ENCODE results near the gene TMEM220. TPM values are rescaled to one million over a fixed set of nuclear protein-coding genes. Genes with fewer than 3 reads are reported as not detected.

Gene TMEM220
- total RNA-seq, 1 donor from 2014 or later: 5.1 TPM

- DNase-seq (ENCODE audit: low read depth, low spot score): no peak
- H3K9me3 Mint-ChIP-seq: no peaks in the 10 kb centered on the region
- no peaks in the 10 kb centered on the region for H3K36me3 Mint-ChIP-seq (ENCODE audit: low read depth)
- H3K4me3 Mint-ChIP-seq: no peak overlapping the region
- H3K4me1 Mint-ChIP-seq: peaks cover 28% of the 10 kb centered on the region
- peak overlapping the region; percentile 86 for H3K27ac Mint-ChIP-seq (ENCODE audit: unreplicated experiment)
- TF ChIP-seq CTCF (conservative IDR thresholded peaks at IDR 0.05): no peak
- peaks cover 21% of the 10 kb centered on the region for H3K27me3 Mint-ChIP-seq (ENCODE audit: low read depth)
These were observed 25.2 kb upstream of the TMEM220 start for GRCh38 chr17:10754861-10755591.

GRCh38 chr17:10754109-10754508 is 24.3 kb upstream of the TMEM220 start:
- peak; percentile 53 for TF ChIP-seq CTCF (conservative IDR thresholded peaks at IDR 0.05)
- Mint-ChIP-seq H3K4me1 (peaks cover 31% of the 10 kb centered on the region), H3K27ac (ENCODE audit: unreplicated experiment) (no peak overlapping the region), H3K9me3 (no peaks in the 10 kb centered on the region), H3K27me3 (ENCODE audit: low read depth) (peaks cover 21% of the 10 kb centered on the region), H3K36me3 (ENCODE audit: low read depth) (no peaks in the 10 kb centered on the region), H3K4me3 (no peak overlapping the region)
- DNase-seq (ENCODE audit: low read depth, low spot score): peak; percentile 34

GRCh38 chr17:10752696-10753095 is 22.9 kb upstream of the TMEM220 start:
- no peak for TF ChIP-seq CTCF (conservative IDR thresholded peaks at IDR 0.05)
- DNase-seq (ENCODE audit: low read depth, low spot score): no peak
- H3K4me1 Mint-ChIP-seq: peaks cover 34% of the 10 kb centered on the region
- no peaks in the 10 kb centered on the region for H3K36me3 Mint-ChIP-seq (ENCODE audit: low read depth)
- H3K4me3 Mint-ChIP-seq: no peak overlapping the region
- no peak overlapping the region for H3K27ac Mint-ChIP-seq (ENCODE audit: unreplicated experiment)
- H3K9me3 Mint-ChIP-seq: no peaks in the 10 kb centered on the region
- peaks cover 21% of the 10 kb centered on the region for H3K27me3 Mint-ChIP-seq (ENCODE audit: low read depth)

- H3K27me3 Mint-ChIP-seq (ENCODE audit: low read depth): peaks cover 20% of the 10 kb centered on the region
- H3K4me3 Mint-ChIP-seq: no peak overlapping the region
- no peak for TF ChIP-seq CTCF (conservative IDR thresholded peaks at IDR 0.05)
- H3K9me3 Mint-ChIP-seq: no peaks in the 10 kb centered on the region
- no peak overlapping the region for H3K27ac Mint-ChIP-seq (ENCODE audit: unreplicated experiment)
- peaks cover 32% of the 10 kb centered on the region for H3K4me1 Mint-ChIP-seq
- H3K36me3 Mint-ChIP-seq (ENCODE audit: low read depth): no peaks in the 10 kb centered on the region
- DNase-seq (ENCODE audit: low read depth, low spot score): no peak
These were observed 21.7 kb upstream of the TMEM220 start for GRCh38 chr17:10751563-10751962.

GRCh38 chr17:10750210-10750609 is 20.4 kb upstream of the TMEM220 start:
- Mint-ChIP-seq H3K27ac (ENCODE audit: unreplicated experiment) (no peak overlapping the region), H3K4me1 (peaks cover 24% of the 10 kb centered on the region), H3K36me3 (ENCODE audit: low read depth) (no peaks in the 10 kb centered on the region), H3K27me3 (ENCODE audit: low read depth) (peaks cover 7% of the 10 kb centered on the region), H3K4me3 (no peak overlapping the region), H3K9me3 (no peaks in the 10 kb centered on the region)
- TF ChIP-seq CTCF (conservative IDR thresholded peaks at IDR 0.05): no peak
- no peak for DNase-seq (ENCODE audit: low read depth, low spot score)

All from neural crest cell (in vitro differentiated cells).